Measurements from ENCODE around the gene SUSD1. TPM values are rescaled to one million over a fixed set of nuclear protein-coding genes. Genes with fewer than 3 reads are reported as not detected.

The SUSD1 gene
- total RNA-seq, 1 experiment from 2014 or later = 3.3 TPM

GRCh38 chr9:112072721-112073638 is 102.1 kb downstream of the SUSD1 start:
- Histone ChIP-seq H3K9me3 (no peaks in the 10 kb centered on the region), H3K27me3 (no peaks in the 10 kb centered on the region), H3K36me3 (no peaks in the 10 kb centered on the region; the same call in 1 of the 2 replicates), H3K4me3 (no peak overlapping the region)
- no peak for DNase-seq

- H3K9me3 ChIP-seq = no peaks in the 10 kb centered on the region
- no peak overlapping the region for H3K4me3 ChIP-seq
- H3K27me3 ChIP-seq = no peaks in the 10 kb centered on the region
- no peak for DNase-seq
- H3K36me3 ChIP-seq = no peaks in the 10 kb centered on the region; the same call in 1 of the 2 replicates
Measured at GRCh38 chr9:112069318-112070169, 105.6 kb downstream of the SUSD1 start.

- Histone ChIP-seq H3K4me3 (no peak overlapping the region), H3K9me3 (no peaks in the 10 kb centered on the region), H3K36me3 (peaks cover 5% of the 10 kb centered on the region; the same call in 1 of the 2 replicates), H3K27me3 (no peaks in the 10 kb centered on the region)
- DNase-seq = no peak
Measured at GRCh38 chr9:112065806-112066606, 109.1 kb downstream of the SUSD1 start.

- Histone ChIP-seq H3K4me3 (no peak overlapping the region), H3K36me3 (peaks cover 5% of the 10 kb centered on the region; the same call in 1 of the 2 replicates), H3K9me3 (no peaks in the 10 kb centered on the region), H3K27me3 (no peaks in the 10 kb centered on the region)
- no peak for DNase-seq
Measured at GRCh38 chr9:112064871-112065270, 110.2 kb downstream of the SUSD1 start.

GRCh38 chr9:112063586-112063985 is 111.5 kb downstream of the SUSD1 start:
- H3K36me3 ChIP-seq = peaks cover 5% of the 10 kb centered on the region; the same call in 1 of the 2 replicates
- H3K4me3 ChIP-seq = no peak overlapping the region
- no peak for DNase-seq
- H3K27me3 ChIP-seq = no peaks in the 10 kb centered on the region
- H3K9me3 ChIP-seq = no peaks in the 10 kb centered on the region

GRCh38 chr9:112063151-112063550 is 111.9 kb downstream of the SUSD1 start:
- Histone ChIP-seq H3K36me3 (peaks cover 5% of the 10 kb centered on the region), H3K27me3 (no peaks in the 10 kb centered on the region)
- no peak for DNase-seq

GRCh38 chr9:112061152-112061740 is 113.9 kb downstream of the SUSD1 start:
- no peaks in the 10 kb centered on the region for H3K27me3 ChIP-seq
- peaks cover 10% of the 10 kb centered on the region for H3K36me3 ChIP-seq
- DNase-seq = peak; percentile 90
- H3K4me3 ChIP-seq = no peak overlapping the region
- H3K9me3 ChIP-seq = peaks cover 2% of the 10 kb centered on the region; the same call in 1 of the 2 replicates

More at GRCh38 chr9:112063151-112063550, 111.9 kb downstream of the SUSD1 start:
- no peak overlapping the region for H3K4me3 ChIP-seq
- H3K9me3 ChIP-seq = no peaks in the 10 kb centered on the region

GRCh38 chr9:112059966-112060320 is 115.2 kb downstream of the SUSD1 start:
- Histone ChIP-seq H3K36me3 (peaks cover 10% of the 10 kb centered on the region), H3K4me3 (no peak overlapping the region), H3K9me3 (peaks cover 4% of the 10 kb centered on the region; the same call in 1 of the 2 replicates), H3K27me3 (no peaks in the 10 kb centered on the region)
- no peak for DNase-seq

- Histone ChIP-seq H3K9me3 (peaks cover 4% of the 10 kb centered on the region; the same call in 1 of the 2 replicates), H3K36me3 (peaks cover 10% of the 10 kb centered on the region), H3K27me3 (no peaks in the 10 kb centered on the region), H3K4me3 (no peak overlapping the region)
- DNase-seq = peak; percentile 39
Measured at GRCh38 chr9:112059145-112059965, 115.7 kb downstream of the SUSD1 start.

- Histone ChIP-seq H3K4me3 (no peak overlapping the region), H3K27me3 (no peaks in the 10 kb centered on the region), H3K9me3 (peaks cover 6% of the 10 kb centered on the region; the same call in 1 of the 2 replicates), H3K36me3 (peaks cover 8% of the 10 kb centered on the region)
- no peak for DNase-seq
Measured at GRCh38 chr9:112056996-112057395, 118.1 kb downstream of the SUSD1 start.

GRCh38 chr9:112054916-112055315 is 120.2 kb downstream of the SUSD1 start:
- Histone ChIP-seq H3K4me3 (no peak overlapping the region), H3K9me3 (peaks cover 6% of the 10 kb centered on the region; the same call in 1 of the 2 replicates), H3K36me3 (peaks cover 6% of the 10 kb centered on the region), H3K27me3 (no peaks in the 10 kb centered on the region)
- no peak for DNase-seq

GRCh38 chr9:112051812-112052211 is 123.3 kb downstream of the SUSD1 start:
- DNase-seq = no peak
- no peak overlapping the region for H3K4me3 ChIP-seq
- peaks cover 12% of the 10 kb centered on the region for H3K9me3 ChIP-seq
- H3K27me3 ChIP-seq = no peaks in the 10 kb centered on the region
- H3K36me3 ChIP-seq = peaks cover 10% of the 10 kb centered on the region

- no peak overlapping the region for H3K4me3 ChIP-seq
- peak; percentile 87 for DNase-seq
- H3K27me3 ChIP-seq = no peaks in the 10 kb centered on the region
- H3K9me3 ChIP-seq = peaks cover 12% of the 10 kb centered on the region
- H3K36me3 ChIP-seq = peaks cover 10% of the 10 kb centered on the region
Measured at GRCh38 chr9:112050544-112051475, 124.3 kb downstream of the SUSD1 start.

GRCh38 chr9:112049811-112050516 is 125.1 kb downstream of the SUSD1 start:
- Histone ChIP-seq H3K4me3 (no peak overlapping the region), H3K36me3 (peaks cover 12% of the 10 kb centered on the region), H3K27me3 (no peaks in the 10 kb centered on the region), H3K9me3 (peaks cover 9% of the 10 kb centered on the region)
- peak; percentile 34 for DNase-seq
